Activated naive CD4-positive, alpha-beta T cell treated with anti-CD3 and anti-CD28 coated beads, Interleukin-2, amount 50 U/mL, for 16 hours (primary cell): ENCODE results near the gene CLCNKB.
A peak's percentile ranks its signal among the peaks of the same experiment; 100 is the strongest.
"Not testable (repeated sequence)": the region's sequence is repeated elsewhere in the genome, so short reads cannot be mapped to it uniquely, and the experiment has no call there.

Experiments used
- DNase-seq: peaks from one replicate; pipeline ENCODE4 v3.0.0-alpha.2; 2020

Gene CLCNKB

GRCh38 chr1:16043521-16043920, at the start of gene CLCNKB:
Gene CLCNKB, plus strand, starts transcription at chr1:16043782. Its CDS starts 711 bp downstream, at chr1:16044493.
- DNase-seq, result no peak

GRCh38 chr1:15994081-15994480, 49.5 kb upstream of the CLCNKB start:
- no peak for DNase-seq

GRCh38 chr1:15994590-15995351, 48.8 kb upstream of the CLCNKB start:
- peak; percentile 55 for DNase-seq

- no peak for DNase-seq
These were observed 46.5 kb upstream of the CLCNKB start for GRCh38 chr1:15997076-15997585.

- DNase-seq, result no peak
These were observed 45.8 kb upstream of the CLCNKB start for GRCh38 chr1:15997637-15998280.

- DNase-seq, result no peak
These were observed 44.7 kb upstream of the CLCNKB start for GRCh38 chr1:15998929-15999328.

GRCh38 chr1:16001274-16001673, 42.3 kb upstream of the CLCNKB start:
- not testable (repeated sequence) for DNase-seq

GRCh38 chr1:16005597-16005996, 38.0 kb upstream of the CLCNKB start:
- no peak for DNase-seq

GRCh38 chr1:16006010-16006409, 37.6 kb upstream of the CLCNKB start:
- no peak for DNase-seq

GRCh38 chr1:16006552-16007485, 36.8 kb upstream of the CLCNKB start:
- DNase-seq, result peak; percentile 38

- DNase-seq, result no peak
These were observed 35.8 kb upstream of the CLCNKB start for GRCh38 chr1:16007671-16008341.

- peak; percentile 74 for DNase-seq
These were observed 34.5 kb upstream of the CLCNKB start for GRCh38 chr1:16009030-16009460.

- DNase-seq, result no peak
These were observed 33.9 kb upstream of the CLCNKB start for GRCh38 chr1:16009678-16010077.

GRCh38 chr1:16010837-16011236, 32.7 kb upstream of the CLCNKB start:
- DNase-seq, result no peak

GRCh38 chr1:16011936-16012589, 31.5 kb upstream of the CLCNKB start:
- no peak for DNase-seq

GRCh38 chr1:16012590-16013219, 30.9 kb upstream of the CLCNKB start:
- DNase-seq, result peak; percentile 52

GRCh38 chr1:16013220-16013907, 30.2 kb upstream of the CLCNKB start:
- peak; percentile 62 for DNase-seq

GRCh38 chr1:16013908-16014258, 29.7 kb upstream of the CLCNKB start:
- no peak for DNase-seq

- no peak for DNase-seq
These were observed 28.8 kb upstream of the CLCNKB start for GRCh38 chr1:16014509-16015482.

GRCh38 chr1:16015491-16015890, 28.1 kb upstream of the CLCNKB start:
- no peak for DNase-seq
